Peyer's patch (tissue), 4 donors: ENCODE data around the gene ZWILCH.
"Not testable (repeated sequence)": the region's sequence is repeated elsewhere in the genome, so short reads cannot be mapped to it uniquely, and the experiment has no call there.

Experiments used
- CTCF ChIP-seq, 6 experiments: fragments of 450-650 bp in 4 of 6; fragments of 200-600 bp in 2 of 6; sonication (generic) in 1 of 6; IDR thresholded peaks; one replicate each; pipeline ENCODE4 v1.5.1; 2017 to 2019; ENCODE audit warnings: antibody characterized with exemption in 6 of 6, mild to moderate bottlenecking in 3 of 6, moderate library complexity in 1 of 6
- POLR2A ChIP-seq, 2 donors: fragments of 450-650 bp; IDR thresholded peaks; one replicate each; pipeline ENCODE4 v1.5.1; 2017; ENCODE audit warnings: antibody characterized with exemption in 2 of 2, mild to moderate bottlenecking in 2 of 2, moderate library complexity in 2 of 2

DNA sequence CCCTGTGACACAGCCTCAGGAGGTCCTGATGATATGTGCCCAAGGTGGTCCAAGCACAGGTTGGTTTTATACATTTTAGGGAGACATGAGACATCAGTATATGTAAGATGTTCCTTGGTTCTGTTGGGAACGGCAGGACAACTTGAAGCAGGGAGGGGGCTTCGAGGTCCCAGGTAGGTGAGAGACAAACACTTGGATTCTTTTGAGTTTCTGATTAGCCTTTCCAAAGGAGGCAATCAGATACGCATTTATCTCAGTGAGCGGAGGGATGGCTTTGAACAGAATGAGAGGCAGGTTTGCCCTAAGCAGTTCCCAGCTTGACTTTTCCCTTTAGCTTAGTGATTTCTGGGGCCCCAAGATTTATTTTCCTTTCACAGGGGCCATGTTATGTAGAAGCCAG is 34.3 kb upstream of the ZWILCH start:
- not testable (repeated sequence) for TF ChIP-seq CTCF, POLR2A (IDR thresholded peaks at IDR 0.05)
